Pons (tissue), 1 donor: ENCODE measurements around the gene CAMSAP2.
A peak's percentile ranks its signal among the peaks of the same experiment; 100 is the strongest.

Experiments used
- DNase-seq: peaks from one replicate; pipeline ENCODE4 v3.0.0-alpha.2; 2016; ENCODE audit warnings: low spot score

The CAMSAP2 gene, protein sequence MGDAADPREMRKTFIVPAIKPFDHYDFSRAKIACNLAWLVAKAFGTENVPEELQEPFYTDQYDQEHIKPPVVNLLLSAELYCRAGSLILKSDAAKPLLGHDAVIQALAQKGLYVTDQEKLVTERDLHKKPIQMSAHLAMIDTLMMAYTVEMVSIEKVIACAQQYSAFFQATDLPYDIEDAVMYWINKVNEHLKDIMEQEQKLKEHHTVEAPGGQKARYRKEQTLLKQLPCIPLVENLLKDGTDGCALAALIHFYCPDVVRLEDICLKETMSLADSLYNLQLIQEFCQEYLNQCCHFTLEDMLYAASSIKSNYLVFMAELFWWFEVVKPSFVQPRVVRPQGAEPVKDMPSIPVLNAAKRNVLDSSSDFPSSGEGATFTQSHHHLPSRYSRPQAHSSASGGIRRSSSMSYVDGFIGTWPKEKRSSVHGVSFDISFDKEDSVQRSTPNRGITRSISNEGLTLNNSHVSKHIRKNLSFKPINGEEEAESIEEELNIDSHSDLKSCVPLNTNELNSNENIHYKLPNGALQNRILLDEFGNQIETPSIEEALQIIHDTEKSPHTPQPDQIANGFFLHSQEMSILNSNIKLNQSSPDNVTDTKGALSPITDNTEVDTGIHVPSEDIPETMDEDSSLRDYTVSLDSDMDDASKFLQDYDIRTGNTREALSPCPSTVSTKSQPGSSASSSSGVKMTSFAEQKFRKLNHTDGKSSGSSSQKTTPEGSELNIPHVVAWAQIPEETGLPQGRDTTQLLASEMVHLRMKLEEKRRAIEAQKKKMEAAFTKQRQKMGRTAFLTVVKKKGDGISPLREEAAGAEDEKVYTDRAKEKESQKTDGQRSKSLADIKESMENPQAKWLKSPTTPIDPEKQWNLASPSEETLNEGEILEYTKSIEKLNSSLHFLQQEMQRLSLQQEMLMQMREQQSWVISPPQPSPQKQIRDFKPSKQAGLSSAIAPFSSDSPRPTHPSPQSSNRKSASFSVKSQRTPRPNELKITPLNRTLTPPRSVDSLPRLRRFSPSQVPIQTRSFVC (N-terminal part only)

DNA sequence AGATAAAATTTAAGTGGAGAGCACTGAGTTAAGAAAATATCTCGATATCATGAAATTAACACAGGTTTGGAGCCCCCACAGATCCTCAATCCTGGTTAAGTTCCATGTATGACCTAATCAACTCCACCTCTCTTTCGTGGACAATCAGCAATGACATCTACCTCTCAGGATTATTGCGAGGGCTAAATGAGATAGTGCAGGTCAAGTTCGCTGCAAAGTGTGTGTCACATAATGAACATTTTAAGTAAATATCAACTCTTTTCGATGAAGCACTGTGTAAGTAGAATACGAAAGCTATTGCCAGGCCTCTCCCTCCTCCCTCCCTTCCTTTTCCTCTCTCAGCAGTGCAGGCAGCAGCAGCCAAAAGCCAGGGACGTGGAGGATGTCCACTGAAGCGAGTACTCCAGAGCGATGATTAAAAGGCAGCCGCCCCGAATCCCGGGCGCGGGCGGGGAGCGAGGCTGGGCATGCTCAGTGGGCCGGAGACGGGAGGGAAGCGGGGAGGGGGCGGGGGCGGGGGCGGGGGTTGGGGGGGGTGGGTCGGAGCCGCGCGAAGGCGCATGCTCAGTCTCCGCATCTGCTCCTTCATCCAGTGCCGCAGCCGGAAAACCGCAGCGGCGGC, at the start of gene CAMSAP2:
CAMSAP2 (plus strand) TSS at position 567 of the 622 bp plus-strand sequence. CDS start 935 bp downstream, outside the sequence.
- peak; percentile 87 for DNase-seq

DNA sequence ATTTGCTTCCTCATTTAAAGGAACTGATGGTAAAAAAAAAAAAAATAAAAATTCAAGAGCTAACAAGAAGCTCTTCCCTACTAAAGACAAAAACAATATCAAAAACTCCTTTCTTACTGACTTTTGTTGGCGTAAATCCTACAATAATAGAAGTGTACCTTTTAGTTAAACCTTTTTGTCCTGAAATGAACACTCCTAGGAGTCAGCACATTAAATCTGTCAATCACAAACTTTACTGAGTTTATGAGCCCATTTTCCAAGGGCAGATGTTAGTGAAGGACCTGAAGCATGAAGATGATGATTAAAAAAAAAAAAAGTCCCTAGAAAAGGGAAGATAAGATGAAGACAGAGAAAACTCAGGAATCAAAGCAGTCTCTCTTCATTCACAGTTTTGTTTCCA, 46.4 kb upstream of the CAMSAP2 start:
- DNase-seq: no peak

DNA sequence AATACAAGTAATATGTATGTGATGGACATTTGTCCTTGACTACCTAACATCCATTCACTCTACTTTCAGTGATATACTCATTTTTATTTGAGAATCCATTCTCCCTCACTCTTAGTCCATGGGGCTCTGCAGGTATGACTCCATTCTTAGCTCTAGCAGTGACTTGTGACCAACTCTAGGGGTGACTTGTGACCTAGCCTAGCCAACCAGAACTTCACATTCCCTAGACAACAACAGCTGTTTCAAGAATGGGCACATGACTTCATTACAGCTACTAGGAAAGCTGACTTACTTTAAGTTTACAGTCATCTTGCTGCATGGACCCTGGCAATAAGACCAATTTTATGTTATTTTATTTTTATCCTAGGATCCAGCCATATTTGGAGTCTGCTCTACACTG, 45.4 kb upstream of the CAMSAP2 start:
- DNase-seq: no peak

DNA sequence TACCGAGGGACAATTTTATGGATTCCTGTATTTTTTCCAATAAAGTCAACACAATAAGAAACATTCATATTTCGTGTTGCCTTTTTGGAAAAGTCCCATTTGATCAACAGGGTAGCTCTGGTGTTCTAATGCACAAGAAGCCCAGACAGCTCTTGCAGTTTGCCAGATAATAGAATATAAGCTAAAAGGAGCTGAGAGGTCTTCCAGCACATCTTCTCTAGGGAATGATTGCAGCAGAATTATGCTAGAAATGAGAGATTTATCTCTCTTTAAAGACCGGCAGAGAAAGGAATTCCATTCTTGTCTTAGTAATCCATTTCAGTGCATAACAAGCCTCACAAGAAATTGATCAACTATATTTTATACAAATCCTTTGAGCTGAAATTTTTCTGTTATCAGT, 44.0 kb upstream of the CAMSAP2 start:
- no peak for DNase-seq

DNA sequence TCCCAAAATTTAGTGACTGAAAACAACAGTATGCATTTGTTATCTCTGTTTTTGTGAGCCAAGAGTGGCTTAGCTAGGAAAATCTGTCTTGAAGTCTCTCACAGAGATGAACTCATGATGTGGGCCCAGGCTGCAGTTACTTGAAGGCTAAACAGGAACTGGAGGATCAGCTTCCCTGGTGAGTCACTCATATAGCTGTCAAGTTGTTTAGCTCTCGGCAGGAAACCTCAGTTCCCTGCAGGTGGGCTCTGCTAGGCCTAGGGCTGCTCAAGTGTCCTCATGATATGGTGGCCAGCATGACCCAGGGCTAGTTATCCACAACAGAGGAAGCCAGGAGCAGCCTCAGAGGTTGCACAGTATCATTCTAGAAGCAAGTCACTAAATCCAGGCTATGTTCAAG, 38.8 kb upstream of the CAMSAP2 start:
- no peak for DNase-seq

DNA sequence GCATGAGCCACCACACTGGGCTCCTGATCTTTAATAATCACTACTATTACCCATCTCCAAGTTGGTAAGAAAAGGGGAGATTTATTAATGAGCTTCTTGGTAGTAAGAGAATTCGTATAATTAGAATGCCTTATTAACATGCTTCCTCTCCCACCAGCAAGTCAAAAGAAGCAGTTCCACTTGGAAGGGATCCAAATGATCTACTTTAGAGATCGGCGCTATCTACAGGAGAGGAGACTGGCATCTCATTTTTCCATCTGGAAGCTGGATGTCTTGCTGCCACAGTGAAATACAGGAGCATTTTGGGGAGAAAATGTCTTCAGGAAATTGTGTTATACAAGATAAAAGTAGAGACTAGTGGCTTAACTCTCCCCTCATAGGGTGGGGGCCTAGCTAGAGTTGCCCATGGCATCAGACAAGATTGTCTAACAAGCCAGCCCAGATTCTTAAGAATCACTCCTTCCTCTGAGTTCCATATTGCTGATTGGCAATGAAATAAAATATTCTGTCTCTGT, 33.6 kb upstream of the CAMSAP2 start:
- no peak for DNase-seq

DNA sequence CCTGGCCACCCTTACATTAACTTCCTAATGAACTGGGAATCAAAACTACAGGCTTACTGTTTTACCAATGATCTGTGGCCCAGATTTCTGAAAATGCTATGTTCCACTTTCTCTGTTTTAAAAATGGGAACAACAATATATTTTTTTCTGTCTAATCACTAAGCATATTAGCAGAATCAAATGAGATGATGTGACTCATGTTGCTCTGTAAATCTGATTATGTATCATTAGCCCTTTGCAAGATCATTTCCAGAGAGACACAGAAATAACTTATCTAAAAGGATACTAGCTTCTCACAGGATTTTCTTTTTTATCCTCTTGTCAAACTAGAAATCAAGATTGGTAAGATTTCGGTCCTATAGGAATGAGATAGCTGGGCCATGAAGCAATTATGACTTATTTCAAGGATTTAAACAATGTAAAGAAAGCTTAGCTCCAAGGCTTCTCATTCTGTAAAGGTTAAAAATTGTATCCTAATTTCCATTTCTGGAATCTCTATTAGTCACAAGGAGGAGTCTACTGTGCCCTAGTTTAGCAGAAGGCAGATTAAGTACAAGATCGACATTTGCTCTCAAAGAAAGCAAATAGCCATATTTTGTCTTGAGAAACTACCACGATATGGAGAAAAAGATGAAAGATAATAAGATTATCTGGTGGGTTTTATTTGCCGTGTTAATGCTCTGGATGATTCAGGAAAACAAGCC, 32.4 kb upstream of the CAMSAP2 start:
- DNase-seq: no peak

DNA sequence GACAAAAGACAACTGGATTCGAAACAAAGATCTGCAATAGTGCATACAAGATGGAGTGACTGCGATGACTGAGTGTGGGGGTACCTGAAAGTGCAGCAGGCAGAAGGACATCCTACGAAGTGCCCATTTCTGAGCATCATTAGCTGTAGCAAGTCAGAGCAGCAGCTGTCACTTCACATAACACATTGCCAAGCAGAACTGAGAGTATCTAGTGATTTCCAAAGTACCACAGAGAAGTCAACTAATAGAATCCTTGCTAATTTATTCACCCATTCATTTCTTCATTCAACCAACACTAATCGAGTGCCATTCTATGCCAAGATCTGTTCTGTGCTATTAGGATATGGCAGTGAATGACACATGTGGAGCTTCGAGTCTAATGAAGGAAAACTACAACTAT, 31.6 kb upstream of the CAMSAP2 start:
- no peak for DNase-seq

DNA sequence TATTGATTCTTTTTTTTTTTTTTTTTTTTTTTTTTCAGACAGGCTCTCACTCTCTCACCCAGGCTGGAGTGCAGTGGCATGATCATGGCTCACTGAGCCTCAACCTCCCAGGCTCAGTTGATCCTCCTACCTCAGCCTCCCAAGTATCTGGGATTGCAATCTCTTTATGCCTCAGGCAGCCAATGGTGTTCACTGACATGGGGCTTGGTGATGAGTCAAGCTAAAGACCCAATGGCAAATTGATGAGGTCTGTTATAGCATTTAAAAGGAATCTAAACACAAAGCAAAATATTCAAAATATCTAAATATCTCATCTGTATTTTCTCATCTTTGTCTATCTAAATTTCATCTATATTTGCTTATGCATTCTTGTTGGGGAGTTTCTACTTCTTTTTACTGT, 30.5 kb upstream of the CAMSAP2 start:
- DNase-seq: no peak

DNA sequence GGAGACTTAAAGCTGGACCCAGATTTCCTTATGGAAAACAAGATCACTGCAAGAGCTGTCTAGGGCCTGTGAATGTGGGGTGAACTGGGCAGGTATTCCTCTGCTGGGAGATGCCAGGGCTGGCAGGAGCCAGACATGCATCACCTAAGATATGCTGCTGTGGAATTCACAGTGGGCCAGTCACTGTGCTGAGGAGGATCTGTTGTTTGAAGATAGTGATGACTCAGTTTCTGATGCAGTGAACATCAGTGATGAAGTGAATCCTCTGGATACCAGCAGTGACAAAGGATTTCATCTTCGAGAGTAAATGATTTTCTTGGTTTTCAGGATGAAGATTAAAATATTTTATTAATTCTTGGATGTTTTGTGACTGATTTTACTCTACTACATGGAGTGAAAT, 29.9 kb upstream of the CAMSAP2 start:
- no peak for DNase-seq

DNA sequence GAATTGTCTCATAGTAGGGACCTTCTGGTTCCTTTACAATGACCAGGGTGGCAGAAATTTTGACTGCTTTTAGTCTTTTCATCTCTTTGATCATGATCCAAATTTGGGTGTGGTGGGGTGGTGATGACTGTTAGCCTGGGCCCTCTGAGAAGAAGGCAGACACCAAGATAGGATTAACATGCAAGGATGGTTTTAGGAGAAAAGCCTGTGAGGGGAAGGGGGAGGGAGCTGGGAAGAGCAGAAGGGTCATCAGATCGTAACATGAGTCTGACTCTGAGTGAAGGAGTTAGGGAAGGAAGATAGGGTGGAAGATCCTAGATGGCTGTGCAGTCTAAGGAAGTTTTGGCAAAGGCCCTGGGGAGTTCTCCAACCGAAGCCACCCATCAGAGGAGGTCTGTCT, 28.5 kb upstream of the CAMSAP2 start:
- no peak for DNase-seq

DNA sequence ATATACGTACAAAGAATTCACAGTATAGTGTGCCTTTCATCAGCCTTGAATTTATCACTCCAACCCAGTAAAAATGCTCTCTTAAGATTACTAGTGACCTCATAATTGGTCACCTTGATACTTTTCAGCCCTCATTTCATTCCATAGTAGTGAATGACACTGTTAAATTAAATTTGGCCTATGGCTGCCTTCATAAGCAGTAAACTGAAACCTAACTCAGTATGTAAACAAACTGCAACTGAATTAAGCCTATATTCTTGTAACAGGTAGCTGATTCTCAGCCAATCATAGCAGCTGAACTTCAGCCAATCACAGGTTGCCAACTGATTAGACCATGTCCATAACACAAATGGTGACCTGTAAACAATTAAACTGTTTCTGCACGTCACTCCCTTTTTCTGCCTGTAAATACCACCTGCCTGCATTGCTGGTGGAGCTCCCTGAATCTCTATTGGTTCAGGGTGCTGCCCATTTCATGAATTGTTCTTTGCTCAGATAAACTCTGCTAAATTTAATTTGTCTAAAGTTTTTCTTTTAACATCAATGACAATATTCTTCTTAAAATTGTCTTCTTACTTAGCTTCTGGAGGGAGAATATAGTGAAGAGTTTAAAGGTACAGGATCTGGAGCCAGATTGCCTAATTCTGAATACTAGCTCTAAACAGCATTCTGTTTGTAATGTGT, 24.0 kb upstream of the CAMSAP2 start:
- no peak for DNase-seq

DNA sequence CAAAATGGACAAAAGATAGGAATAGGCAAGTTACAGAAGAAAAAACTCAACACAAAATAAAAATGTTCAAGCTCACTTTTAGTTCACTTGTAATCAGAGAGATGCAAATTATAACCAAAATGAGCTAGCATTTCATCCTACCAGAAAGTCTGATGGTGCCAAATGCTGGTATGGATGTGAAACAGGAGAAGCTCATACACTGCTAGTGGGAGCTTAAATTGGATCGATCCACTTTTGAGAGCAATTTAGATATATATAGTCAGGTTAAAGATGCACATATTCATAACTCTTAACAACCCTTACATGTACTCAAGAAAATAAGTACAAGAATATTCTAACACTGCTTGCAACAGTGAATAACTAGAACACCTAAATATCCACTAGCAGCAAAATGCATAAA, 18.5 kb upstream of the CAMSAP2 start:
- DNase-seq: no peak

DNA sequence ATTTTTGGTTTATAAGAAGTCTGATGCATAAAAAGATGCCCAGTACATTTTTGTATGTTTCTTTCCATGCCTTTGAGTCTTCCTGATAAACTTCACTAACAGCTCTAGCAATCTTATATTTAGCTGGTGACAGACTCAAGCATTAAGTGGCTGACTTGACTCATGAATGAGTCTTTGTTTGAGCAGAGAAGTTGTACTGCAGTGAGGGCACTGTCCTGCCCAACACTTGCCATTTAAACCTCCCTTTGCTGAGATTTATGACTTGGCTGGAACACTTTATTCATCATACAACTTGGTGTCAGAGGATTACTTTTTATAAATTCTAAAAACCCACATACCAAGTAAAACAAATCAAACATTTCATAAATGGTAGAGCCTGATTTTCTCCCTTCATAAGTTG, 14.6 kb upstream of the CAMSAP2 start:
- peak; percentile 37 for DNase-seq

DNA sequence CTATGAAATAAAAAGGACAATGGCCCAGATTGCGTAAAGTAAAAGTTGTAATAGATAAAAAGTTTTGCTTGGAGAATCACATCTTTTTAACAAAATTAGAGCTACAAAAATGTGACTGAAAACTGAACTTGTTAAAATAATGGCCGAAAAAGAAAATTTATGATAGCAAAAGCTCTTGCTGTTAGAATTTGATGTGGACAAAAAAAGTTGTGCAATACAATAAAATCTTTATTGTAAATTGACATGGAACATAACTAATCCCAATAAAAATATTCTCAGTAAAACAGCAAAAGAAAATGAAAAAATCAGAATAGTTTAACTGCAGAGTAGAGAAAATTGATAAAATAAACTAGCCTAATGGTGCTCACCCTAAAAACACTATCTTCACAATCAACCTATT, 11.4 kb upstream of the CAMSAP2 start:
- no peak for DNase-seq

DNA sequence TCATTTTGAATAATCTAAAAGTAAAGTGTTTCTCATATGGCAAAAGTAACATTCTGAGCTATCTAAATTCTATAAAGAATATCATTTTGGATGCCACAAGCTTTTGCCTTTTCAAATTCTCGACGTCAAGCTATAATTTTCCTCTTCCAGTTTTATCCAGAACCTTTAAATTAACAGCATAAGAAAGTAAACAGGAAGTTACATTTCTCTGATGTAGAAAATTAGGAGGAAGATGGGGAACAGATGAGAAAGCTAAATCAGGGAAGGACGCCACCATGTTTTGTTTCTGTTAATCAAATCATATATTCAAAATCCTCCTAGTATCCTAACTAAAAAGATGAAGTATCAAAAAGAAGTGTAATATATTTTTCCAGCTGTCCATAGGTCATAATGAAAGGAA, 8.8 kb upstream of the CAMSAP2 start:
- DNase-seq: no peak

DNA sequence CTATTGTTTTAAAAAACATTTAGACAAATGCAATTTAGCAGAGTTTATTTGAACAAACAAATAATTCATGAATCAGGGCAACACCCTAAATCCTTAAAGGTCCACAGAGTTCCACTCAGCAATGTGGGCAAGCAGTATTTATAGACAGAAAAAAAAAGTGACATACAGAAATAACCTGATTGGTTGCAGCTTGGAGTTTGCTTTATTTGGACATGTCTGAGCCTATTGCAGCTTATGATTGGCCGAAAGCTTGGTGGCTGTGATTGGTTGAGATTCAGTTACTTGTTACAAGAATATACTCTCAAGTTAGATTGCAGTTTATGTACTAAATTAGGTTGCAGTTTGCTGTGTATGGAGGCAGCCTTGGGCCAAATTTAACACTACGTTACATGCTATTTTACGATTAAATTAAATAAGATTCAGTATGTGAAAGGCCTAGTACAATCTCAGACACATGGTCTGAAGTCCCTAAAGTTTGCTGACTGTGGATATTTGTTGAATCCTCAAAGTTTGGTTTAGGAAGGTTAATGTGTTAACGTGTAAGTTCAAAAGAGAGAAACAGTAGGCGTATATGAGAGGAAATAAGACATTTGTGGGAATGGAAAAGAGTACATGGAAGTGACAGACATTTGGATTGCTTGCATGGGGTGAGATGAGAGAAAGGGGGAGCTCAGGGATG, 6.9 kb upstream of the CAMSAP2 start:
- DNase-seq: no peak

DNA sequence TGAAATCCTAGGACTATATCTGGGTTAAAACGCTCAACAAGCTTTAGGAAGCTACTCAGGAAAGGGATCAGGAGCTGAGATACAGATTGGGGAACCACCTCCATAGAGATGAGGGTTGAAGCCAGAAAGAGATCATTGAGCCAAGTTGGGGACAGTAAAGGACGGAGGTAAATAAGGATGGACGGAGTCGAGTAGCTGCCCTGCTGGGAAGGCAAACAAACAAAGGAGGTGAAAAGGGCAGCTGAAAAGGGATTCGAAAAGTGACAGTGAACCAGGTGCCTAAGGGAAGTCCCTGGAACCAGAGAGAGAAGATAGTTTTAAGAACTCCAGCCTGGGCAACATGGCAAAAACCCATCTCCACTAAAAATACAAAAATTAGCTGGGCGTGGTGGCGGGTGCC, 6.3 kb upstream of the CAMSAP2 start:
- DNase-seq: no peak

DNA sequence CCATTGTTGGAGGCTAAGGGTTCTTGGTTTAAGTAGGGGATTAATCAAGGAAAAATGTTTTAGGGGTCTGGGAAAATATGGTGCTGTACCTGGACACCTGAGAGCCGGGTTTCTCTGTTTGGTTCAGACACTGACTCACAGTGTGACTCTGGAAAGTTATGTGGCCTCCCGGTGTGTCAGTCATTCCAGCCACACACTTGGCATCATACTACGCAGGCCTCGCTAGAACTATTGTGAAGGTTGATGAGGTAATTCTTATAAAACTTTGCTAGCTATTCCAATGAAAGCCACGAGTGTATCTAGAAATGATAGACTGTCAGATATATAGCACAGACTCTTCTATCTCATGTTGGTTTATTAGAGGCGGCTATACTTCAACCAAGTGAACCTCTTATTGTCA, 4.8 kb upstream of the CAMSAP2 start:
- DNase-seq: no peak

DNA sequence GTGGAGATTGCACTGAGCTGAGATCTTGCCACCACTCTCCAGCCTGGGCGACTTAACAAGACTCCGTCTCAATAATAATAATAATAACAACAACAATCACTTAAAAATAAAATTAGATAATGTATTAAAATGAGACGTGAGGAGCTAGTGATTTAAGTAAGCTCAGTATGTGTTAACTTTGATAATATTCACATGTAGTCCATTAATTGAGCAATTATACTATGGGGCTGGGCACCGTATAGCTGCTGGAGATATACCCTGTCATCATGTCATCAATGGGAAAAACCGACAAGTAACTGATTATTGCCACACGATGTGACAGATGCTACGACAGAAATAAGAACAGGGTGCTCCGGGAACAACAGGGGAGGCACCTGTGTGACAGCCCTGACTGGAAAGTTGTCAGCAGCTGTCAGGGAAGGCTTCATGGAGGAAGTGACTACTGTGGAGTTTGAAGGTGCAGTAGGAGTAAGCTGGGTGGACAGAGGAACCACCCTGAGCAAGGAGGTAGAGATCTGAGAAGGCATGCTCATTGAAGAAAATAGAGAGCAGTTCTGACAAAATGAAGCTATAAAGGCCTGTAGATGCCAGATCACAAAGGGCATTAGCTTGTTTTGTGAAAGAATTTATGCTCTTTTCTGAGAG, 924 bp upstream of the CAMSAP2 start:
- DNase-seq: no peak
